Right lobe of liver (tissue), 6 donors: ENCODE measurements around the gene SLCO2A1. TPM values are rescaled to one million over a fixed set of nuclear protein-coding genes. Genes with fewer than 3 reads are reported as not detected.

ENCODE experiments used
- ATAC-seq, 4 donors: fragments of 200-7000 bp; cut with Tn5 transposase; one replicate each; pipeline ENCODE4 v1.9.1; 2020; ENCODE audit warnings: mild to moderate bottlenecking in 4 of 4, moderate library complexity in 4 of 4
- DNase-seq, 3 donors: peaks; one replicate each; pipeline ENCODE4 v3.0.0-alpha.2; 2020
- H3K27ac ChIP-seq, 3 donors: fragments of 200-600 bp; one replicate each; pipeline ENCODE4 v1.8.0; 2022
- H3K27me3 ChIP-seq, 2 donors: fragments of 200-600 bp; one replicate each; pipeline ENCODE4 v1.8.0; 2022
- H3K36me3 ChIP-seq, 4 donors: fragments of 200-600 bp; sonication (generic) in 1 of 4; one replicate each; pipeline versions ENCODE4 v1.5.1 to v1.8.0; 2017 to 2022; ENCODE audit warnings: control low read depth in 1 of 4
- H3K4me1 ChIP-seq, 4 donors: fragments of 200-600 bp; sonication (generic) in 1 of 4; one replicate each; pipeline versions ENCODE4 v1.5.1 to v1.8.0; 2017 to 2022; ENCODE audit warnings: control low read depth in 1 of 4
- H3K4me3 ChIP-seq, 3 donors: fragments of 200-600 bp; one replicate each; pipeline ENCODE4 v1.8.0; 2022
- H3K9me3 ChIP-seq, 4 donors: fragments of 200-600 bp; sonication (generic) in 1 of 4; one replicate each; pipeline versions ENCODE4 v1.5.1 to v1.8.0; 2017 to 2022; ENCODE audit warnings: control low read depth in 1 of 4
- POLR2A ChIP-seq: fragments of 450-650 bp; IDR thresholded peaks from one replicate; pipeline ENCODE4 v1.6.1; 2017; ENCODE audit warnings: antibody characterized with exemption, mild to moderate bottlenecking
- WGBS: methylation state at CpG from one replicate; pipeline ENCODE4 v1.1.6; 2018; ENCODE audit warnings: low coverage, low lambda C conversion rate; ENCODE audit not compliant: insufficient coverage; ENCODE audit errors: missing lambda C conversion rate; 5-methylcytosine and 5-hydroxymethylcytosine counted together
- intact Hi-C, 2 donors: fragments of 100-400 bp; cut with DNase I; formaldehyde crosslinking; loops; one replicate each; pipeline versions ENCODE4 v1.11.2 to v1.14.1; 2022
- total RNA-seq, 6 experiments: library from RNA; depleted of rRNA in 2 of 6; stranded (reverse); fragments of >200 nt in 2 of 6; fragmentation: NEBNext Ultra II Directional in 3 of 6; extraction: Animal tissue kit (Norgen Biotek cat#: 25700) in 3 of 6; gene quantifications; one replicate each; pipeline versions ENCODE4 v1.1.0 to v1.2.4, GENCODE V29; 2016 to 2023
- TF ChIP-seq, protein P1 (sequence below), 4 donors: fragments of 200-600 bp in 3 of 4; fragments of 450-650 bp in 1 of 4; IDR thresholded peaks; one replicate each; pipeline versions ENCODE4 v1.5.1 to v1.8.0; 2016 to 2022; ENCODE audit warnings: antibody characterized with exemption in 4 of 4, mild to moderate bottlenecking in 2 of 4
- donor health status: DM: no; HTN: yes; CAD: no.
- donor health status: DM: no; HTN: no; CAD: no.
- donor health status: DM: no; HTN: no; CAD: no.
- donor health status: DM: no; HTN: yes; CAD: no.
- donor health status: DM: no; HTN: yes; CAD: no.

Gene SLCO2A1
- total RNA-seq, 6 experiments from 2014 or later, result 0.71 to 4.4 (median 1.5) TPM

DNA sequence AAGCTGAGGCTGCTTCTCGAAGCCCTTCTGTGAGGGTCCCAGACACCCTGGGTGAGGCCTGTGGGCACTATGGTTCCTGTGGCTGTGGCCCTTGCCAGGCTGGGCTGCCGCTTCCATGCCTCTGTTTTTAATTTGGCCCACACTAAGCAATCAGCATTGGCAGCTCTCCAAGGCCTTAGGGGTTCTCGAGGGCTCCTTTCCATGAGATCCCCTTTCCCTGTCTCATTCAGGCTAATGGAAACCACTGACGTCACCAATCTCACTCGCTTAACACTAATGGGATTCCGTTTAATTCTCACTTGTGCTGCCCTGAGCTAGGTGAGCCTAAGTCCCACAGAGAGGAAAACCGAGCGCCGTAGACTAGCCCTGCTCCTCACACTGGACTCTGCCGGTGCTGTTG is 73.8 kb downstream of the SLCO2A1 start:
- no peak for ATAC-seq
- no peaks in the 10 kb centered on the region for H3K27me3 ChIP-seq
- H3K27ac ChIP-seq, result no peak overlapping the region
- WGBS, result 100% methylated on average over 1 of the region's 10 CpGs
- TF ChIP-seq, protein P1, sequence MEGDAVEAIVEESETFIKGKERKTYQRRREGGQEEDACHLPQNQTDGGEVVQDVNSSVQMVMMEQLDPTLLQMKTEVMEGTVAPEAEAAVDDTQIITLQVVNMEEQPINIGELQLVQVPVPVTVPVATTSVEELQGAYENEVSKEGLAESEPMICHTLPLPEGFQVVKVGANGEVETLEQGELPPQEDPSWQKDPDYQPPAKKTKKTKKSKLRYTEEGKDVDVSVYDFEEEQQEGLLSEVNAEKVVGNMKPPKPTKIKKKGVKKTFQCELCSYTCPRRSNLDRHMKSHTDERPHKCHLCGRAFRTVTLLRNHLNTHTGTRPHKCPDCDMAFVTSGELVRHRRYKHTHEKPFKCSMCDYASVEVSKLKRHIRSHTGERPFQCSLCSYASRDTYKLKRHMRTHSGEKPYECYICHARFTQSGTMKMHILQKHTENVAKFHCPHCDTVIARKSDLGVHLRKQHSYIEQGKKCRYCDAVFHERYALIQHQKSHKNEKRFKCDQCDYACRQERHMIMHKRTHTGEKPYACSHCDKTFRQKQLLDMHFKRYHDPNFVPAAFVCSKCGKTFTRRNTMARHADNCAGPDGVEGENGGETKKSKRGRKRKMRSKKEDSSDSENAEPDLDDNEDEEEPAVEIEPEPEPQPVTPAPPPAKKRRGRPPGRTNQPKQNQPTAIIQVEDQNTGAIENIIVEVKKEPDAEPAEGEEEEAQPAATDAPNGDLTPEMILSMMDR (IDR thresholded peaks at IDR 0.05), result no peak
- TF ChIP-seq POLR2A, result no peak
- no peak overlapping the region for H3K4me3 ChIP-seq
- H3K36me3 ChIP-seq, result no peaks in the 10 kb centered on the region
- intact Hi-C loops, result no loop called here
- DNase-seq, result no peak
- H3K4me1 ChIP-seq, result no peaks in the 10 kb centered on the region
- H3K9me3 ChIP-seq, result no peaks in the 10 kb centered on the region

- 80% methylated on average over 2 of the region's 11 CpGs for WGBS
- DNase-seq (no peak), ATAC-seq (no peak)
- Histone ChIP-seq H3K36me3 (no peaks in the 10 kb centered on the region), H3K4me1 (no peaks in the 10 kb centered on the region), H3K4me3 (no peak overlapping the region), H3K27me3 (no peaks in the 10 kb centered on the region), H3K9me3 (no peaks in the 10 kb centered on the region), H3K27ac (no peak overlapping the region)
- intact Hi-C loops, result no loop called here
- TF ChIP-seq POLR2A, result no peak
- TF ChIP-seq, protein P1 (IDR thresholded peaks at IDR 0.05), result no peak
Measured at GRCh38 chr3:133954717-133955360, 74.9 kb downstream of the SLCO2A1 start.

- DNase-seq (no peak), ATAC-seq (no peak)
- H3K4me1 ChIP-seq, result no peaks in the 10 kb centered on the region
- TF ChIP-seq, protein P1 (IDR thresholded peaks at IDR 0.05), result no peak
- TF ChIP-seq POLR2A, result no peak
- no peaks in the 10 kb centered on the region for H3K36me3 ChIP-seq
- 85% methylated on average over 6 of the region's 6 CpGs for WGBS
- H3K4me3 ChIP-seq, result no peak overlapping the region
- intact Hi-C loops, result no loop called here
- H3K27me3 ChIP-seq, result no peaks in the 10 kb centered on the region
- no peaks in the 10 kb centered on the region for H3K9me3 ChIP-seq
- no peak overlapping the region for H3K27ac ChIP-seq
Measured at GRCh38 chr3:133953297-133953696, 76.4 kb downstream of the SLCO2A1 start.

GRCh38 chr3:133949438-133949837 is 80.3 kb downstream of the SLCO2A1 start:
- peak in 2 of 4 donors; percentile 30 to 64 for ATAC-seq
- TF ChIP-seq, protein P1 (IDR thresholded peaks at IDR 0.05), result no peak
- no peak for TF ChIP-seq POLR2A
- Histone ChIP-seq H3K4me3 (no peak overlapping the region), H3K36me3 (no peaks in the 10 kb centered on the region), H3K27me3 (no peaks in the 10 kb centered on the region), H3K27ac (no peak overlapping the region), H3K4me1 (no peaks in the 10 kb centered on the region), H3K9me3 (no peaks in the 10 kb centered on the region)
- no peak for DNase-seq
- WGBS, result 76% methylated on average over 2 of the region's 2 CpGs
- intact Hi-C loops, result no loop called here
